SK-N-SH treated with all-trans-retinoic acid at 6 μM for 48 hours (cell line): ENCODE results near the gene TBX5.

Source experiments
- ATAC-seq: fragments of 200-7000 bp; cut with Tn5 transposase; 3 replicates; pipeline ENCODE4 v1.9.1; 2020; ENCODE audit warnings: mild to moderate bottlenecking, moderate library complexity
- CREB5 ChIP-seq: fragments of 250-450 bp; sonication (Bioruptor Pico); IDR thresholded peaks from 2 replicates; pipeline ENCODE4 v1.5.1; 2020; ENCODE audit warnings: low read depth, mild to moderate bottlenecking, moderate library complexity
- CSDC2 ChIP-seq: fragments of 250-450 bp; sonication (Bioruptor Pico); IDR thresholded peaks from 2 replicates; pipeline ENCODE4 v1.5.0; 2020; ENCODE audit warnings: mild to moderate bottlenecking, moderate library complexity
- CSRNP3 ChIP-seq: fragments of 250-450 bp; sonication (Bioruptor Pico); IDR thresholded peaks from 2 replicates; pipeline ENCODE4 v1.5.1; 2021; ENCODE audit warnings: mild to moderate bottlenecking, moderate library complexity
- ESRRG ChIP-seq: fragments of 250-450 bp; sonication (Bioruptor Pico); IDR thresholded peaks from 2 replicates; pipeline ENCODE4 v1.6.1; 2021; ENCODE audit warnings: mild to moderate bottlenecking
- GLIS3 ChIP-seq: fragments of 250-450 bp; sonication (Bioruptor Pico); IDR thresholded peaks from 2 replicates; pipeline ENCODE4 v1.5.0; 2020; ENCODE audit warnings: mild to moderate bottlenecking, moderate library complexity
- ISL1 ChIP-seq: fragments of 250-450 bp; sonication (Bioruptor Pico); IDR thresholded peaks from 2 replicates; pipeline ENCODE4 v2.1.2; 2022; ENCODE audit warnings: mild to moderate bottlenecking, moderate library complexity
- OSR1 ChIP-seq: fragments of 250-450 bp; sonication (Bioruptor Pico); IDR thresholded peaks from 2 replicates; pipeline ENCODE4 v1.8.0; 2022; ENCODE audit warnings: moderate library complexity, mild to moderate bottlenecking, inconsistent platforms
- PPARA ChIP-seq: fragments of 250-450 bp; sonication (Bioruptor Pico); IDR thresholded peaks from 2 replicates; pipeline ENCODE4 v1.5.0; 2020; ENCODE audit warnings: mild to moderate bottlenecking, borderline replicate concordance
- SNAI2 ChIP-seq: fragments of 250-450 bp; sonication (Bioruptor Pico); IDR thresholded peaks from 2 replicates; pipeline ENCODE4 v1.5.0; 2020; ENCODE audit warnings: mild to moderate bottlenecking, moderate library complexity
- TSHZ2 ChIP-seq: fragments of 250-450 bp; sonication (Bioruptor Pico); IDR thresholded peaks from 2 replicates; pipeline ENCODE4 v1.5.0; 2020; ENCODE audit warnings: mild to moderate bottlenecking, moderate library complexity
- ZC3H10 ChIP-seq: fragments of 250-450 bp; sonication (Bioruptor Pico); IDR thresholded peaks from 2 replicates; pipeline ENCODE4 v1.5.1; 2021; ENCODE audit warnings: mild to moderate bottlenecking, moderate library complexity
- ZFP3 ChIP-seq: fragments of 250-450 bp; sonication (Bioruptor Pico); IDR thresholded peaks from 2 replicates; pipeline ENCODE4 v1.5.0; 2020; ENCODE audit warnings: mild to moderate bottlenecking, moderate library complexity
- ZFP30 ChIP-seq: fragments of 450-650 bp; formaldehyde crosslinking; IDR thresholded peaks from 2 replicates; pipeline ENCODE4 v1.5.0; 2022; ENCODE audit warnings: mild to moderate bottlenecking, moderate library complexity
- ZNF565 ChIP-seq: fragments of 450-650 bp; formaldehyde crosslinking; conservative IDR thresholded peaks from 2 replicates; pipeline ENCODE4 v1.5.0; 2020; ENCODE audit warnings: low read depth, mild to moderate bottlenecking, moderate library complexity
- ZNF70 ChIP-seq: fragments of 450-650 bp; formaldehyde crosslinking; IDR thresholded peaks from 2 replicates; pipeline ENCODE4 v1.5.0; 2020; ENCODE audit warnings: mild to moderate bottlenecking, moderate library complexity
- ZNF8 ChIP-seq: fragments of 450-650 bp; formaldehyde crosslinking; IDR thresholded peaks from 2 replicates; pipeline ENCODE4 v1.5.0; 2020; ENCODE audit warnings: mild to moderate bottlenecking, moderate library complexity

The TBX5 gene

GRCh38 chr12:114396869-114397719, 8.8 kb downstream of the TBX5 start (continued):
- TF ChIP-seq TSHZ2 (no peak), ZNF70 (CRISPR knock-in tag) (no peak), GLIS3 (CRISPR knock-in tag) (no peak), CSDC2 (CRISPR knock-in tag) (no peak)

- peak; percentile 31; the same call in 1 of the 3 replicates for ATAC-seq
- TF ChIP-seq ZNF565 (CRISPR knock-in tag) (no peak), CSRNP3 (CRISPR knock-in tag) (no peak), CSDC2 (CRISPR knock-in tag) (no peak), SNAI2 (no peak), ZC3H10 (CRISPR knock-in tag) (no peak), ZFP30 (CRISPR knock-in tag) (no peak), CREB5 (CRISPR knock-in tag) (no peak), GLIS3 (CRISPR knock-in tag) (no peak), ZNF8 (no peak), ZFP3 (CRISPR knock-in tag) (no peak), ESRRG (CRISPR knock-in tag) (no peak), ZNF70 (CRISPR knock-in tag) (no peak)
These were observed 9.6 kb downstream of the TBX5 start for GRCh38 chr12:114396153-114396868.

GRCh38 chr12:114395755-114396152, 10.2 kb downstream of the TBX5 start:
- ATAC-seq: no peak
- TF ChIP-seq ZFP30 (CRISPR knock-in tag): no peak
- no peak for TF ChIP-seq PPARA (CRISPR knock-in tag)
- no peak for TF ChIP-seq CSRNP3 (CRISPR knock-in tag)
- TF ChIP-seq ZNF70 (CRISPR knock-in tag): no peak
- no peak for TF ChIP-seq CSDC2 (CRISPR knock-in tag)

- ATAC-seq: no peak
- TF ChIP-seq ESRRG (CRISPR knock-in tag): no peak
- TF ChIP-seq OSR1: no peak
- TF ChIP-seq, all 23 proteins: peak for 0
These were observed 10.7 kb downstream of the TBX5 start for GRCh38 chr12:114395233-114395632.

- no peak for ATAC-seq
- TF ChIP-seq ZC3H10 (CRISPR knock-in tag): no peak
- no peak for TF ChIP-seq ZFP30 (CRISPR knock-in tag)
- no peak for TF ChIP-seq ISL1 (CRISPR knock-in tag)
- TF ChIP-seq ESRRG (CRISPR knock-in tag): no peak
- TF ChIP-seq, all 23 proteins: peak for 0
These were observed 12.4 kb downstream of the TBX5 start for GRCh38 chr12:114393569-114393968.
